NB4 (cell line): Measurements from ENCODE around the gene EXO1.

ENCODE experiments used
- DNase-seq: peaks from one replicate; pipeline ENCODE4 v3.0.0; 2010; ENCODE audit warnings: low read depth
- H3K4me3 ChIP-seq: one replicate; pipeline ENCODE4 v1.5.1; 2011; ENCODE audit warnings: mild to moderate bottlenecking, low read depth, low read length, moderate library complexity
- CTCF ChIP-seq: IDR thresholded peaks from one replicate; pipeline ENCODE4 v1.5.1; 2012; ENCODE audit warnings: low read depth, low read length
- MYC ChIP-seq: IDR thresholded peaks from 2 replicates; pipeline ENCODE4 v1.6.1; 2011; ENCODE audit warnings: low read depth, low read length
- POLR2A ChIP-seq: IDR thresholded peaks from 2 replicates; pipeline ENCODE4 v1.6.1; 2011; ENCODE audit warnings: mild to moderate bottlenecking; ENCODE audit not compliant: insufficient read length; ENCODE audit errors: extremely low read depth
- TF ChIP-seq, protein P1 (sequence below): IDR thresholded peaks from 2 replicates; pipeline ENCODE4 v1.6.1; 2011; ENCODE audit warnings: low read depth, low read length

The EXO1 gene

DNA sequence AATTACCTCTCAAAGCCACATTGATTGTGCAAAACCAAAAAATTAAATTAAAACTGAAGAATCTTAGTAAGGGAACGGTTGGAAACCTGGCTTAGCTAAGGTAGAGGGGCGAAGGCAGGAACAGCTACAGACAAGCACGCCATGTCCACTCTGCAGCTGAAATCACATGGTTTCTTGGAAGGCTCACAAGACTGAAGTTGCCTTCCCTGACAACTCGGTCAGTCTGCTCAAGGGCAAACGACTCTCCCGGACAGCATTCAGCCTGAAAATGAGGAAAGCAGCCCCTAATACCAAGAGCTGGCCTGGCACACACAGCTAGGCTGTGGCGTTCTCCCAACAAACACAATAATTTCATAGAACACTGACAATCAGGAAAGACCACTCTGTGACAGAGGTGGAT lies 86.9 kb downstream of the EXO1 start:
- H3K4me3 ChIP-seq = no peak overlapping the region
- DNase-seq = no peak
- TF ChIP-seq CTCF = no peak
- TF ChIP-seq MYC = no peak
- TF ChIP-seq, protein P1, sequence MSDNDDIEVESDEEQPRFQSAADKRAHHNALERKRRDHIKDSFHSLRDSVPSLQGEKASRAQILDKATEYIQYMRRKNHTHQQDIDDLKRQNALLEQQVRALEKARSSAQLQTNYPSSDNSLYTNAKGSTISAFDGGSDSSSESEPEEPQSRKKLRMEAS = no peak
- no peak for TF ChIP-seq POLR2A
